BE2C (cell line): ENCODE results near the gene NAT10.
"Not testable (repeated sequence)": the region's sequence is repeated elsewhere in the genome, so short reads cannot be mapped to it uniquely, and the experiment has no call there.

Experiments used
- DNase-seq: peaks from one replicate; pipeline ENCODE4 v3.0.0-alpha.2; 2020
- H3K27me3 ChIP-seq: fragments of 250-450 bp; sonication (Bioruptor Pico); 2 replicates; pipeline ENCODE4 v1.5.1; 2020; ENCODE audit warnings: mild to moderate bottlenecking
- H3K36me3 ChIP-seq: fragments of 250-450 bp; sonication (Bioruptor Pico); 2 replicates; pipeline ENCODE4 v1.5.1; 2020; ENCODE audit warnings: mild to moderate bottlenecking
- H3K4me1 ChIP-seq: fragments of 250-450 bp; sonication (Bioruptor Pico); 2 replicates; pipeline ENCODE4 v1.5.1; 2020
- H3K4me3 ChIP-seq: 2 replicates; pipeline ENCODE4 v1.5.1; 2011; ENCODE audit warnings: low read depth, low read length
- H3K9me3 ChIP-seq: fragments of 250-450 bp; sonication (Bioruptor Pico); 2 replicates; pipeline ENCODE4 v1.5.1; 2020
- CTCF ChIP-seq: IDR thresholded peaks from 2 replicates; pipeline ENCODE4 v1.5.1; 2012; ENCODE audit warnings: mild to moderate bottlenecking, low read depth, low read length

Gene NAT10

GRCh38 chr11:34067383-34068065 lies 37.9 kb upstream of the NAT10 start:
- Histone ChIP-seq H3K4me1 (no peaks in the 10 kb centered on the region; the same call in 1 of the 2 replicates), H3K27me3 (no peaks in the 10 kb centered on the region), H3K4me3 (no peak overlapping the region), H3K36me3 (peaks cover 2% of the 10 kb centered on the region; the same call in 1 of the 2 replicates), H3K9me3 (no peaks in the 10 kb centered on the region)
- no peak for TF ChIP-seq CTCF
- no peak for DNase-seq

- Histone ChIP-seq H3K4me1 (no peaks in the 10 kb centered on the region; the same call in 1 of the 2 replicates), H3K9me3 (no peaks in the 10 kb centered on the region), H3K4me3 (no peak overlapping the region), H3K36me3 (peaks cover 7% of the 10 kb centered on the region), H3K27me3 (no peaks in the 10 kb centered on the region)
- DNase-seq: no peak
- no peak for TF ChIP-seq CTCF
Measured at GRCh38 chr11:34068111-34068510, 37.3 kb upstream of the NAT10 start.

- H3K36me3 ChIP-seq: peaks cover 26% of the 10 kb centered on the region
- not testable (repeated sequence) for DNase-seq, H3K4me1 ChIP-seq, H3K27me3 ChIP-seq, H3K9me3 ChIP-seq, H3K4me3 ChIP-seq
Measured at GRCh38 chr11:34071306-34071705, 34.1 kb upstream of the NAT10 start.

GRCh38 chr11:34072041-34072440 lies 33.4 kb upstream of the NAT10 start:
- peaks cover 26% of the 10 kb centered on the region for H3K36me3 ChIP-seq
- DNase-seq: no peak
- no peak for TF ChIP-seq CTCF

GRCh38 chr11:34072832-34073231 lies 32.6 kb upstream of the NAT10 start:
- Histone ChIP-seq H3K36me3 (peaks cover 34% of the 10 kb centered on the region), H3K4me1 (no peaks in the 10 kb centered on the region), H3K27me3 (no peaks in the 10 kb centered on the region), H3K9me3 (no peaks in the 10 kb centered on the region), H3K4me3 (no peak overlapping the region)
- TF ChIP-seq CTCF: no peak
- DNase-seq: no peak

More at GRCh38 chr11:34072041-34072440, 33.4 kb upstream of the NAT10 start:
- no peak overlapping the region for H3K4me3 ChIP-seq
- no peaks in the 10 kb centered on the region for H3K4me1 ChIP-seq
- no peaks in the 10 kb centered on the region for H3K9me3 ChIP-seq
- H3K27me3 ChIP-seq: no peaks in the 10 kb centered on the region

GRCh38 chr11:34074391-34074790 lies 31.0 kb upstream of the NAT10 start:
- H3K4me3 ChIP-seq: no peak overlapping the region
- no peaks in the 10 kb centered on the region for H3K27me3 ChIP-seq
- H3K36me3 ChIP-seq: peaks cover 50% of the 10 kb centered on the region
- no peaks in the 10 kb centered on the region for H3K9me3 ChIP-seq
- no peak for TF ChIP-seq CTCF
- no peak for DNase-seq
- no peaks in the 10 kb centered on the region for H3K4me1 ChIP-seq
